GM12878 (cell line): ENCODE results near the gene COL9A1.

Experiments used
- BHLHE40 ChIP-seq, 2 experiments: fragments of 450-650 bp in 1 of 2; IDR thresholded peaks; 2 replicates each; pipeline ENCODE4 v1.6.1; 2011 to 2017; ENCODE audit warnings: low read depth in 2 of 2, borderline replicate concordance in 1 of 2, improper control_type of control experiment in 1 of 2, low read length in 1 of 2, mild to moderate bottlenecking in 1 of 2
- CHD1 ChIP-seq: IDR thresholded peaks from 2 replicates; pipeline ENCODE4 v1.6.1; 2012; ENCODE audit warnings: low read depth, low read length, improper control_type of control experiment
- EZH2 ChIP-seq: IDR thresholded peaks from 2 replicates; pipeline ENCODE4 v1.6.1; 2012; ENCODE audit warnings: low read depth, mild to moderate bottlenecking, control low read depth, inconsistent platforms, low read length, borderline replicate concordance; ENCODE audit not compliant: control insufficient read depth
- FOXM1 ChIP-seq: IDR thresholded peaks from 2 replicates; pipeline ENCODE4 v1.6.1; 2012; ENCODE audit warnings: low read depth, mild to moderate bottlenecking, inconsistent platforms, low read length, moderate library complexity
- MXI1 ChIP-seq: fragments of 150-350 bp; IDR thresholded peaks from 2 replicates; pipeline ENCODE4 v1.6.1; 2011; ENCODE audit warnings: low read depth, mild to moderate bottlenecking, inconsistent platforms, low read length, improper control_type of control experiment
- POLR2A ChIP-seq: IDR thresholded peaks from 2 replicates; pipeline ENCODE4 v1.6.1; 2011; ENCODE audit warnings: low read depth, mild to moderate bottlenecking, low read length
- POLR2AphosphoS5 ChIP-seq: IDR thresholded peaks from 2 replicates; pipeline ENCODE4 v1.6.1; 2011; ENCODE audit warnings: mild to moderate bottlenecking, low read length, inconsistent platforms
- RAD21 ChIP-seq: IDR thresholded peaks from 2 replicates; pipeline ENCODE4 v1.6.1; 2011; ENCODE audit warnings: mild to moderate bottlenecking, low read depth, low read length, moderate library complexity; ENCODE audit not compliant: insufficient read depth
- RELA ChIP-seq: fragments of 450-650 bp; IDR thresholded peaks from 2 replicates; pipeline ENCODE4 v1.8.0; 2014; ENCODE audit warnings: borderline replicate concordance; ENCODE audit not compliant: partially characterized antibody
- TF ChIP-seq, protein P1 (sequence below), 3 experiments: IDR thresholded peaks in 2 of 3; conservative IDR thresholded peaks in 1 of 3; 2 replicates each; pipeline ENCODE4 v1.5.1; 2011; ENCODE audit warnings: low read depth in 3 of 3, low read length in 3 of 3, mild to moderate bottlenecking in 3 of 3, control low read depth in 2 of 3, moderate library complexity in 2 of 3, inconsistent platforms in 1 of 3, mixed read lengths in 1 of 3; ENCODE audit not compliant: control insufficient read depth in 2 of 3, insufficient read depth in 1 of 3; ENCODE audit errors: extremely low read depth in 1 of 3
- TF ChIP-seq, protein P2 (sequence below): fragments of 450-650 bp; IDR thresholded peaks from 2 replicates; pipeline ENCODE4 v1.6.1; 2017; ENCODE audit warnings: mild to moderate bottlenecking, moderate library complexity
- TF ChIP-seq, protein P3 (sequence below): IDR thresholded peaks from 2 replicates; pipeline ENCODE4 v1.6.1; 2012; ENCODE audit warnings: mild to moderate bottlenecking, low read depth, low read length
- TF ChIP-seq, protein P4 (sequence below): IDR thresholded peaks from 2 replicates; pipeline ENCODE4 v1.6.1; 2012; ENCODE audit warnings: low read depth, low read length, improper control_type of control experiment

DNA sequence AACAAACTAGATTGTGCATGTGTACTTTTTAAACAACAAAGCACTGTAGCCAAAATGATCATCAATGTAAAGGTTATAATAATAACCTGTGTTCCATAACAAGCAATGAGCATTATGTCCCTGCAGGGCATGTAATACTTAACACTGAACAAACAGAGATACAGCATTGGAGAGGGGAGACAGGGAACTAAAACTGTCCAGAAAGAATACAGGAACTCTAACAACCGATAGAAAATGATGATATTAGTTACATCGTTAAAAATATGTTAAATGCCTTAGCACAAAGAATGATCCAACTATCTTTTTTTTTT, 80.5 kb downstream of the COL9A1 start:
- no peak for TF ChIP-seq RELA
- TF ChIP-seq, protein P1, sequence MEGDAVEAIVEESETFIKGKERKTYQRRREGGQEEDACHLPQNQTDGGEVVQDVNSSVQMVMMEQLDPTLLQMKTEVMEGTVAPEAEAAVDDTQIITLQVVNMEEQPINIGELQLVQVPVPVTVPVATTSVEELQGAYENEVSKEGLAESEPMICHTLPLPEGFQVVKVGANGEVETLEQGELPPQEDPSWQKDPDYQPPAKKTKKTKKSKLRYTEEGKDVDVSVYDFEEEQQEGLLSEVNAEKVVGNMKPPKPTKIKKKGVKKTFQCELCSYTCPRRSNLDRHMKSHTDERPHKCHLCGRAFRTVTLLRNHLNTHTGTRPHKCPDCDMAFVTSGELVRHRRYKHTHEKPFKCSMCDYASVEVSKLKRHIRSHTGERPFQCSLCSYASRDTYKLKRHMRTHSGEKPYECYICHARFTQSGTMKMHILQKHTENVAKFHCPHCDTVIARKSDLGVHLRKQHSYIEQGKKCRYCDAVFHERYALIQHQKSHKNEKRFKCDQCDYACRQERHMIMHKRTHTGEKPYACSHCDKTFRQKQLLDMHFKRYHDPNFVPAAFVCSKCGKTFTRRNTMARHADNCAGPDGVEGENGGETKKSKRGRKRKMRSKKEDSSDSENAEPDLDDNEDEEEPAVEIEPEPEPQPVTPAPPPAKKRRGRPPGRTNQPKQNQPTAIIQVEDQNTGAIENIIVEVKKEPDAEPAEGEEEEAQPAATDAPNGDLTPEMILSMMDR (IDR thresholded peaks at IDR 0.05 in 2 of 3, conservative IDR thresholded peaks at IDR 0.05 in 1 of 3; ENCODE audit: control insufficient read depth in 2 of 3, extremely low read depth in 1 of 3, insufficient read depth in 1 of 3, low read depth in 3 of 3, low read length in 3 of 3) = no peak
- TF ChIP-seq RAD21 = no peak
- no peak for TF ChIP-seq CHD1
- TF ChIP-seq, protein P2, sequence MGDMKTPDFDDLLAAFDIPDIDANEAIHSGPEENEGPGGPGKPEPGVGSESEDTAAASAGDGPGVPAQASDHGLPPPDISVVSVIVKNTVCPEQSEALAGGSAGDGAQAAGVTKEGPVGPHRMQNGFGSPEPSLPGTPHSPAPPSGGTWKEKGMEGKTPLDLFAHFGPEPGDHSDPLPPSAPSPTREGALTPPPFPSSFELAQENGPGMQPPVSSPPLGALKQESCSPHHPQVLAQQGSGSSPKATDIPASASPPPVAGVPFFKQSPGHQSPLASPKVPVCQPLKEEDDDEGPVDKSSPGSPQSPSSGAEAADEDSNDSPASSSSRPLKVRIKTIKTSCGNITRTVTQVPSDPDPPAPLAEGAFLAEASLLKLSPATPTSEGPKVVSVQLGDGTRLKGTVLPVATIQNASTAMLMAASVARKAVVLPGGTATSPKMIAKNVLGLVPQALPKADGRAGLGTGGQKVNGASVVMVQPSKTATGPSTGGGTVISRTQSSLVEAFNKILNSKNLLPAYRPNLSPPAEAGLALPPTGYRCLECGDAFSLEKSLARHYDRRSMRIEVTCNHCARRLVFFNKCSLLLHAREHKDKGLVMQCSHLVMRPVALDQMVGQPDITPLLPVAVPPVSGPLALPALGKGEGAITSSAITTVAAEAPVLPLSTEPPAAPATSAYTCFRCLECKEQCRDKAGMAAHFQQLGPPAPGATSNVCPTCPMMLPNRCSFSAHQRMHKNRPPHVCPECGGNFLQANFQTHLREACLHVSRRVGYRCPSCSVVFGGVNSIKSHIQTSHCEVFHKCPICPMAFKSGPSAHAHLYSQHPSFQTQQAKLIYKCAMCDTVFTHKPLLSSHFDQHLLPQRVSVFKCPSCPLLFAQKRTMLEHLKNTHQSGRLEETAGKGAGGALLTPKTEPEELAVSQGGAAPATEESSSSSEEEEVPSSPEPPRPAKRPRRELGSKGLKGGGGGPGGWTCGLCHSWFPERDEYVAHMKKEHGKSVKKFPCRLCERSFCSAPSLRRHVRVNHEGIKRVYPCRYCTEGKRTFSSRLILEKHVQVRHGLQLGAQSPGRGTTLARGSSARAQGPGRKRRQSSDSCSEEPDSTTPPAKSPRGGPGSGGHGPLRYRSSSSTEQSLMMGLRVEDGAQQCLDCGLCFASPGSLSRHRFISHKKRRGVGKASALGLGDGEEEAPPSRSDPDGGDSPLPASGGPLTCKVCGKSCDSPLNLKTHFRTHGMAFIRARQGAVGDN = no peak
- TF ChIP-seq POLR2A = no peak
- no peak for TF ChIP-seq FOXM1
- no peak for TF ChIP-seq POLR2AphosphoS5
- no peak for TF ChIP-seq EZH2
- TF ChIP-seq MXI1 = no peak
- TF ChIP-seq, protein P3, sequence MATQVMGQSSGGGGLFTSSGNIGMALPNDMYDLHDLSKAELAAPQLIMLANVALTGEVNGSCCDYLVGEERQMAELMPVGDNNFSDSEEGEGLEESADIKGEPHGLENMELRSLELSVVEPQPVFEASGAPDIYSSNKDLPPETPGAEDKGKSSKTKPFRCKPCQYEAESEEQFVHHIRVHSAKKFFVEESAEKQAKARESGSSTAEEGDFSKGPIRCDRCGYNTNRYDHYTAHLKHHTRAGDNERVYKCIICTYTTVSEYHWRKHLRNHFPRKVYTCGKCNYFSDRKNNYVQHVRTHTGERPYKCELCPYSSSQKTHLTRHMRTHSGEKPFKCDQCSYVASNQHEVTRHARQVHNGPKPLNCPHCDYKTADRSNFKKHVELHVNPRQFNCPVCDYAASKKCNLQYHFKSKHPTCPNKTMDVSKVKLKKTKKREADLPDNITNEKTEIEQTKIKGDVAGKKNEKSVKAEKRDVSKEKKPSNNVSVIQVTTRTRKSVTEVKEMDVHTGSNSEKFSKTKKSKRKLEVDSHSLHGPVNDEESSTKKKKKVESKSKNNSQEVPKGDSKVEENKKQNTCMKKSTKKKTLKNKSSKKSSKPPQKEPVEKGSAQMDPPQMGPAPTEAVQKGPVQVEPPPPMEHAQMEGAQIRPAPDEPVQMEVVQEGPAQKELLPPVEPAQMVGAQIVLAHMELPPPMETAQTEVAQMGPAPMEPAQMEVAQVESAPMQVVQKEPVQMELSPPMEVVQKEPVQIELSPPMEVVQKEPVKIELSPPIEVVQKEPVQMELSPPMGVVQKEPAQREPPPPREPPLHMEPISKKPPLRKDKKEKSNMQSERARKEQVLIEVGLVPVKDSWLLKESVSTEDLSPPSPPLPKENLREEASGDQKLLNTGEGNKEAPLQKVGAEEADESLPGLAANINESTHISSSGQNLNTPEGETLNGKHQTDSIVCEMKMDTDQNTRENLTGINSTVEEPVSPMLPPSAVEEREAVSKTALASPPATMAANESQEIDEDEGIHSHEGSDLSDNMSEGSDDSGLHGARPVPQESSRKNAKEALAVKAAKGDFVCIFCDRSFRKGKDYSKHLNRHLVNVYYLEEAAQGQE = no peak
- TF ChIP-seq, protein P4, sequence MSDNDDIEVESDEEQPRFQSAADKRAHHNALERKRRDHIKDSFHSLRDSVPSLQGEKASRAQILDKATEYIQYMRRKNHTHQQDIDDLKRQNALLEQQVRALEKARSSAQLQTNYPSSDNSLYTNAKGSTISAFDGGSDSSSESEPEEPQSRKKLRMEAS = no peak
- no peak for TF ChIP-seq BHLHE40 (IDR thresholded peaks at IDR 0.05; ENCODE audit: borderline replicate concordance in 1 of 2, low read depth in 2 of 2, low read length in 1 of 2)
